ENCODE results near the gene MITD1.

The MITD1 gene

GRCh38 chr2:99190548-99190947 is 9.7 kb upstream of the MITD1 start:
- H3K4me3 ChIP-seq (replicated peaks; ENCODE audit: insufficient read depth, low read length), result no peak overlapping the region
- TF ChIP-seq POLR2AphosphoS5 (IDR thresholded peaks at IDR 0.05; ENCODE audit: low read depth) (no peak), REST (IDR thresholded peaks at IDR 0.05; ENCODE audit: insufficient replicate concordance, low read depth) (no peak), GABPA (IDR thresholded peaks at IDR 0.05; ENCODE audit: low read depth) (no peak)
- DNase-seq (ENCODE audit: low read depth in 1 of 2, low spot score in 1 of 2), result no peak
- no peak overlapping the region for H3K27ac ChIP-seq (replicated peaks)
- no peaks in the 10 kb centered on the region for H3K27me3 ChIP-seq (ENCODE audit: insufficient read depth, poor library complexity, severe bottlenecking)

GRCh38 chr2:99188357-99188756 is 7.5 kb upstream of the MITD1 start:
- DNase-seq (ENCODE audit: low read depth in 1 of 2, low spot score in 1 of 2), result no peak
- TF ChIP-seq SPI1 (IDR thresholded peaks at IDR 0.05; ENCODE audit: borderline replicate concordance, low read depth) (no peak), REST (IDR thresholded peaks at IDR 0.05; ENCODE audit: insufficient replicate concordance, low read depth) (no peak)
- H3K27ac ChIP-seq (replicated peaks), result no peak overlapping the region
- H3K4me3 ChIP-seq (replicated peaks; ENCODE audit: insufficient read depth, low read length), result no peak overlapping the region
- no peaks in the 10 kb centered on the region for H3K27me3 ChIP-seq (ENCODE audit: insufficient read depth, poor library complexity, severe bottlenecking)

DNA sequence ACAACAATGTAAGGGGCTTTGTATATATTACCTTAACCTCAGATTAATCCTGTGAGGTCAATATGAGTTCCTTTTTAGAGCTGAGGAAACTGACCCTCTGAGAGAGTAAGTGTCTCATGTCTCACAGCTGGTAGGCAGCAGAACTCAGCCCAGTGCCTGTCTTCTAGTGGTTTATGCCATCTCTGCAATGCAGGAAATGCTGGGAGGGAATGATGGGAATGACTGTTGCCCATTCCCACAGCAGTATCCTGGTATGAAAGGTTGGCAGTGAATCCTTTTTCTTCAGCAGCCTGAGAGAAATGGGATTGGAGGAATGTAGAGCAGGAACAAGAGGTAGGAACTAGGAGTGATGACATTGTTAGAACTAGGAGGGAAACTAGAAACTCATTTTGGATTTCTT is 6.2 kb upstream of the MITD1 start:
- no peak for DNase-seq (ENCODE audit: low read depth in 1 of 2, low spot score in 1 of 2)
- Histone ChIP-seq H3K4me3 (replicated peaks; ENCODE audit: insufficient read depth, low read length) (no peak overlapping the region), H3K27ac (replicated peaks) (no peak overlapping the region), H3K27me3 (ENCODE audit: insufficient read depth, poor library complexity, severe bottlenecking) (no peaks in the 10 kb centered on the region)
- TF ChIP-seq REST (IDR thresholded peaks at IDR 0.05; ENCODE audit: insufficient replicate concordance, low read depth), result no peak
- no peak for TF ChIP-seq SPI1 (IDR thresholded peaks at IDR 0.05; ENCODE audit: borderline replicate concordance, low read depth)
- TF ChIP-seq, protein P1, sequence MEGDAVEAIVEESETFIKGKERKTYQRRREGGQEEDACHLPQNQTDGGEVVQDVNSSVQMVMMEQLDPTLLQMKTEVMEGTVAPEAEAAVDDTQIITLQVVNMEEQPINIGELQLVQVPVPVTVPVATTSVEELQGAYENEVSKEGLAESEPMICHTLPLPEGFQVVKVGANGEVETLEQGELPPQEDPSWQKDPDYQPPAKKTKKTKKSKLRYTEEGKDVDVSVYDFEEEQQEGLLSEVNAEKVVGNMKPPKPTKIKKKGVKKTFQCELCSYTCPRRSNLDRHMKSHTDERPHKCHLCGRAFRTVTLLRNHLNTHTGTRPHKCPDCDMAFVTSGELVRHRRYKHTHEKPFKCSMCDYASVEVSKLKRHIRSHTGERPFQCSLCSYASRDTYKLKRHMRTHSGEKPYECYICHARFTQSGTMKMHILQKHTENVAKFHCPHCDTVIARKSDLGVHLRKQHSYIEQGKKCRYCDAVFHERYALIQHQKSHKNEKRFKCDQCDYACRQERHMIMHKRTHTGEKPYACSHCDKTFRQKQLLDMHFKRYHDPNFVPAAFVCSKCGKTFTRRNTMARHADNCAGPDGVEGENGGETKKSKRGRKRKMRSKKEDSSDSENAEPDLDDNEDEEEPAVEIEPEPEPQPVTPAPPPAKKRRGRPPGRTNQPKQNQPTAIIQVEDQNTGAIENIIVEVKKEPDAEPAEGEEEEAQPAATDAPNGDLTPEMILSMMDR (IDR thresholded peaks at IDR 0.05; ENCODE audit: insufficient read depth, low read length), result no peak
- no peak for TF ChIP-seq POLR2AphosphoS5 (IDR thresholded peaks at IDR 0.05; ENCODE audit: low read depth)
- TF ChIP-seq GABPA (IDR thresholded peaks at IDR 0.05; ENCODE audit: low read depth), result no peak

DNA sequence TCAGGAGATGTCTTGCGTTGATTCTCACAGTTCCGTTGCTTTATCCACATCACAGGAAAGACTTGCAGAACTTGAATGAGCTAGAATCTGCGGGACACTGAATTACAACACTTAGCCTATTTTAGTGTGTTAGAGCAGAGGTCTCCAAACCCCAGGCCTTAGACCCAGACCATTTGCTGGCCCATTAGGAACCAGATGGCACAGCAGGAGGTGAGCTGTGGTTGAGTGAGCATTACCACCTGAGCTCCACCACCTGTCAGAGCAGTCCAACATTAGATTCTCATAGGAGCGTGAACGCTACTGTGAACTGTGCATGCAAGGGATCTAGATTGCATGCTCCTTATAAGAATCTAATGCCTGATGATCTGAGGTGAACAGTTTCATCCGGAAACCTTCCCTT is 4.0 kb upstream of the MITD1 start:
- DNase-seq (ENCODE audit: low read depth in 1 of 2, low spot score in 1 of 2), result no peak
- TF ChIP-seq REST (IDR thresholded peaks at IDR 0.05; ENCODE audit: insufficient replicate concordance, low read depth) (no peak), POLR2AphosphoS5 (IDR thresholded peaks at IDR 0.05; ENCODE audit: low read depth) (no peak), GABPA (IDR thresholded peaks at IDR 0.05; ENCODE audit: low read depth) (no peak), SPI1 (IDR thresholded peaks at IDR 0.05; ENCODE audit: borderline replicate concordance, low read depth) (no peak)
- TF ChIP-seq, protein P1 (IDR thresholded peaks at IDR 0.05; ENCODE audit: insufficient read depth, low read length), result no peak
- no peak overlapping the region for H3K27ac ChIP-seq (replicated peaks)

More for the DNA sequence above, 4.0 kb upstream of the MITD1 start:
- H3K4me3 ChIP-seq (replicated peaks; ENCODE audit: insufficient read depth, low read length), result no peak overlapping the region
- H3K27me3 ChIP-seq (ENCODE audit: insufficient read depth, poor library complexity, severe bottlenecking), result no peaks in the 10 kb centered on the region

Data from HL-60 (cell line).